SU-DHL-6 (cell line): Measurements from ENCODE around the gene P2RY6.

Source experiments
- H2AFZ ChIP-seq: fragments of 200-600 bp; sonication (generic); 2 replicates; pipeline ENCODE4 v1.6.1; 2014; ENCODE audit warnings: low read depth, mild to moderate bottlenecking, moderate library complexity, mixed read lengths, antibody characterized with exemption, low read length; ENCODE audit not compliant: severe bottlenecking
- H3F3A ChIP-seq: fragments of 200-600 bp; shearing (Covaris generic); 2 replicates; pipeline ENCODE4 v1.6.0; 2016; ENCODE audit warnings: antibody characterized with exemption, mild to moderate bottlenecking; ENCODE audit not compliant: insufficient read depth
- H3K27ac ChIP-seq: fragments of 200-600 bp; sonication (generic); 2 replicates; pipeline ENCODE4 v1.5.1; 2016; ENCODE audit warnings: low read depth, mild to moderate bottlenecking, low read length, moderate library complexity, mixed read lengths
- H3K27me3 ChIP-seq: fragments of 200-600 bp; sonication (generic), shearing (Covaris generic); 2 replicates; pipeline ENCODE4 v1.6.0; 2014; ENCODE audit warnings: mild to moderate bottlenecking, low read length
- H3K36me3 ChIP-seq: fragments of 200-600 bp; sonication (generic); 2 replicates; pipeline ENCODE4 v1.6.1; 2014; ENCODE audit warnings: mild to moderate bottlenecking, low read length, mixed read lengths
- H3K4me2 ChIP-seq: fragments of 300-600, 200-600 bp; shearing (Covaris generic), sonication (generic); 2 replicates; pipeline ENCODE4 v1.6.0; 2014; ENCODE audit warnings: low read length, low read depth, mild to moderate bottlenecking; ENCODE audit not compliant: poor library complexity, severe bottlenecking
- H3K4me3 ChIP-seq: fragments of 200-600 bp; sonication (generic); 2 replicates; pipeline ENCODE4 v1.5.1; 2014; ENCODE audit warnings: antibody characterized with exemption, low read length, mild to moderate bottlenecking, mixed read lengths; ENCODE audit not compliant: insufficient read depth, poor library complexity, severe bottlenecking
- H3K79me2 ChIP-seq: fragments of 200-600 bp; sonication (generic); 2 replicates; pipeline ENCODE4 v1.6.1; 2014; ENCODE audit warnings: mild to moderate bottlenecking, low read length, moderate library complexity; ENCODE audit not compliant: insufficient read depth
- H3K9ac ChIP-seq: fragments of 200-600 bp; sonication (generic); 2 replicates; pipeline ENCODE4 v1.7.0; 2014; ENCODE audit warnings: mild to moderate bottlenecking, low read length
- H3K9me2 ChIP-seq: fragments of 200-600 bp; sonication (generic); replicated peaks from 2 replicates; pipeline ENCODE4 v1.6.1; 2014; ENCODE audit warnings: low read length; ENCODE audit not compliant: insufficient read depth
- H3K9me3 ChIP-seq: fragments of 200-600 bp; sonication (generic); 2 replicates; pipeline ENCODE4 v1.6.1; 2014; ENCODE audit warnings: low read length, mixed read lengths; ENCODE audit not compliant: insufficient read depth
- H4K20me1 ChIP-seq: fragments of 200-600 bp; sonication (generic); 2 replicates; pipeline ENCODE4 v1.6.1; 2014; ENCODE audit warnings: low read depth, mild to moderate bottlenecking, antibody characterized with exemption, low read length, moderate library complexity, mixed read lengths
- EZH2phosphoT487 ChIP-seq: fragments of 200-600 bp; sonication (generic), shearing (Covaris generic); conservative IDR thresholded peaks from 2 replicates; pipeline ENCODE4 v1.6.1; 2018; ENCODE audit warnings: mild to moderate bottlenecking, antibody characterized with exemption, low read length, moderate library complexity, mixed read lengths
- TF ChIP-seq, protein P1 (sequence below): fragments of 200-600 bp; sonication (generic); IDR thresholded peaks from one replicate; pipeline ENCODE4 v1.5.1; 2017; ENCODE audit warnings: antibody characterized with exemption, mild to moderate bottlenecking, low read length, moderate library complexity; ENCODE audit not compliant: insufficient read depth, poor library complexity, severe bottlenecking

P2RY6 gene

DNA sequence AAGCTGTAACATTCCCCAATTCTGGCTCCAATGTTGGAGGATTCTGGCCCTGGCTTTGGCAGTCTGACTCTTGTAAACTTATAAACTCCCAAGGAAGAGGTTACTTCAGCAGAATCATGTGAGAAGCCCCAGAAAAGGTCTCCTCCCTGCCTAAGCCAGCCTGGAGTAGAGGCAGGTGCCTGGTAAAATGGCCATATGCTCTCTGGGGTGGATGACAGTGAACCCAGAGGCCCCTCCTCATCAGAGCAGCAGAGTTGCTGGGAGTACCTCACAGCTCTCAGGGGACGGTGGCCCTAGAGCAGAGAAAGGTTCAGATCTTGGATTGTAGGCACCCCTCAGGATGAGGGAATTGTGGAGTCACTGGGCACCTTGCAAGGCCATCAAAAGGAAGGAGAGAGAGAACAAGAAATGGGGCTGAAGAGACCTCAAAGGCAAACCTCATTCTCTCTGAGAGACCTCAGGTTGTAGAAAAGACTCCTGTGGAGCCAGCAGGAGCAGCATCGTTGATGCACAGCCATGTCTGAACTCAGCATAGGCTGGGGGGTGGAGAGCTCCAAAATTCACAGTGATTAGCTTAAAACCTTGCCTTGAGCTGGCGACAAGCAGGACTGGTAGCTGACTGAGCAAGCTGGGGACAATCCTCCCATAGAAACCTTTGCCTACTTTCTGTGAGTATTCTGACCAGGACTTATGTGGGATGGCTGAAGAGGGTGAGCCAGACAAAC is 4.9 kb upstream of the P2RY6 start:
- H3K79me2 ChIP-seq, result no peaks in the 10 kb centered on the region
- no peak overlapping the region for H3K27ac ChIP-seq
- H3K9me3 ChIP-seq, result no peaks in the 10 kb centered on the region
- H3K9me2 ChIP-seq, result no peaks in the 10 kb centered on the region
- no peaks in the 10 kb centered on the region for H3K36me3 ChIP-seq
- no peak overlapping the region for H3K4me2 ChIP-seq
- H3F3A ChIP-seq, result no peaks in the 10 kb centered on the region
- no peak overlapping the region for H2AFZ ChIP-seq
- H4K20me1 ChIP-seq, result no peaks in the 10 kb centered on the region
- no peak overlapping the region for H3K9ac ChIP-seq
- H3K27me3 ChIP-seq, result no peaks in the 10 kb centered on the region
- no peak overlapping the region for H3K4me3 ChIP-seq
- TF ChIP-seq EZH2phosphoT487, result no peak
- TF ChIP-seq, protein P1, sequence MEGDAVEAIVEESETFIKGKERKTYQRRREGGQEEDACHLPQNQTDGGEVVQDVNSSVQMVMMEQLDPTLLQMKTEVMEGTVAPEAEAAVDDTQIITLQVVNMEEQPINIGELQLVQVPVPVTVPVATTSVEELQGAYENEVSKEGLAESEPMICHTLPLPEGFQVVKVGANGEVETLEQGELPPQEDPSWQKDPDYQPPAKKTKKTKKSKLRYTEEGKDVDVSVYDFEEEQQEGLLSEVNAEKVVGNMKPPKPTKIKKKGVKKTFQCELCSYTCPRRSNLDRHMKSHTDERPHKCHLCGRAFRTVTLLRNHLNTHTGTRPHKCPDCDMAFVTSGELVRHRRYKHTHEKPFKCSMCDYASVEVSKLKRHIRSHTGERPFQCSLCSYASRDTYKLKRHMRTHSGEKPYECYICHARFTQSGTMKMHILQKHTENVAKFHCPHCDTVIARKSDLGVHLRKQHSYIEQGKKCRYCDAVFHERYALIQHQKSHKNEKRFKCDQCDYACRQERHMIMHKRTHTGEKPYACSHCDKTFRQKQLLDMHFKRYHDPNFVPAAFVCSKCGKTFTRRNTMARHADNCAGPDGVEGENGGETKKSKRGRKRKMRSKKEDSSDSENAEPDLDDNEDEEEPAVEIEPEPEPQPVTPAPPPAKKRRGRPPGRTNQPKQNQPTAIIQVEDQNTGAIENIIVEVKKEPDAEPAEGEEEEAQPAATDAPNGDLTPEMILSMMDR, result no peak

- Histone ChIP-seq H3K4me3 (no peak overlapping the region), H3K27me3 (no peaks in the 10 kb centered on the region), H3K9me2 (no peaks in the 10 kb centered on the region), H2AFZ (no peak overlapping the region), H3K9me3 (no peaks in the 10 kb centered on the region), H3F3A (no peaks in the 10 kb centered on the region), H3K79me2 (no peaks in the 10 kb centered on the region), H3K27ac (no peak overlapping the region), H4K20me1 (no peaks in the 10 kb centered on the region), H3K9ac (no peak overlapping the region), H3K36me3 (no peaks in the 10 kb centered on the region), H3K4me2 (no peak overlapping the region)
- TF ChIP-seq EZH2phosphoT487, result no peak
- TF ChIP-seq, protein P1, result no peak
These were observed 4.1 kb upstream of the P2RY6 start for GRCh38 chr11:73267906-73268540.

DNA sequence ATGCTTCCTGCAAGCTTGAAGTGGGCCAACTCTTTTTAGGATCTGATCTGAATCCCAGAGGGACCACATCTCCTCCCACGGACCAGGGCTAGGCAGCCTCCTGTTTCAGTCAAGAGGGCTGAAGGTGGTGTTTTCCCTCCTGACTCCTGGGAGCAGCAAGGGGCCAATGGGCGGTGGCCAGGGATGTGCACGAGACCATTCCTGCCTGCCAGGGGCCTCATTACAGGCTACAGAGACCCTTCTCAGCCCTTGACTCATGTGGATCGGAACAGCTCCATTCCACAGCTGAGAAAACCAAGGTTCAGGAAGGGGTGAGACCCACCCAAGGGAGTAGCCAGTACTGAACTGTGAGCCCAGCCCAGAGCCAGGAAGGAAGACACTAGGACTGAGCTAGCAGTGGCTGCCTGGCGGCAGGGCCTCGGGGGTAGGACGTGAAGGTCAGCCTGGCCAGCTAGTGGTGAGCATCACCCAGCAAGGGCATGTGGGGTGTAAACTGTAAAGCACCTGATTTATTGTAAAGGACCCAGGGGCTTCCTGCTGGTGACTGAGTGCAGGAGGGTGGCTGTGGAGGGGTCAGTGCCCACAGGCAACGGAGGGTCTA is 3.4 kb upstream of the P2RY6 start:
- Histone ChIP-seq H3K9ac (no peak overlapping the region), H3K27me3 (no peaks in the 10 kb centered on the region), H4K20me1 (no peaks in the 10 kb centered on the region), H3K9me3 (no peaks in the 10 kb centered on the region), H3F3A (no peaks in the 10 kb centered on the region), H3K4me3 (no peak overlapping the region), H2AFZ (no peak overlapping the region), H3K27ac (no peak overlapping the region), H3K36me3 (no peaks in the 10 kb centered on the region), H3K79me2 (no peaks in the 10 kb centered on the region), H3K4me2 (no peak overlapping the region), H3K9me2 (no peaks in the 10 kb centered on the region)
- TF ChIP-seq, protein P1, result no peak
- no peak for TF ChIP-seq EZH2phosphoT487
